HepG2 (cell line): ENCODE results near the gene HK2. TPM values are rescaled to one million over a fixed set of nuclear protein-coding genes. Genes with fewer than 3 reads are reported as not detected.

ENCODE experiments used
- ATAC-seq: fragments of 200-7000 bp; cut with Tn5 transposase; 3 replicates; pipeline ENCODE4 v1.9.1; 2020; ENCODE audit warnings: mild to moderate bottlenecking, moderate library complexity
- BruUV-seq: library from RNA; stranded (reverse); fragments of 400-500 nt; replicated peaks from 2 replicates; lab custom pipeline; 2021; lab: Mats Ljungman, UMichigan
- CTCF ChIA-PET: fragments of 300-600 bp; formaldehyde crosslinking; extraction: SDS; loops from one replicate; lab custom pipeline; 2021; ENCODE audit warnings: low total read pairs, inconsistent platforms, low intra/inter-chr PET ratio; lab: Yijun Ruan, JAX
- POLR2A ChIA-PET: fragments of 350-600 bp; sonication (Branson Sonifier 250); formaldehyde crosslinking; loops from one replicate; lab custom pipeline; 2020; ENCODE audit warnings: antibody characterized with exemption, inconsistent platforms; lab: Yijun Ruan, JAX
- DNase-seq: peaks from one replicate; pipeline ENCODE4 v3.0.0-alpha.2; 2015; ENCODE audit warnings: low spot score
- FAIRE-seq: peaks from 3 replicates; lab custom pipeline; 2011; peaks lifted over from hg19 to GRCh38; lab: Jason Lieb, UNC
- H2AFZ ChIP-seq: one replicate; pipeline ENCODE4 v1.6.1; 2011; ENCODE audit warnings: low read length, inconsistent platforms
- H3K27ac ChIP-seq: fragments of 300-600 bp; 3 replicates; pipeline ENCODE4 v1.8.0; 2011; ENCODE audit warnings: mixed run types, mild to moderate bottlenecking, mixed read lengths, low read length, inconsistent platforms; ENCODE audit not compliant: insufficient read depth; ENCODE audit errors: extremely low read length
- H3K27me3 ChIP-seq, 2 experiments: fragments of 200-600 bp in 1 of 2; 2 replicates in 1 of 2; 3 replicates in 1 of 2; pipeline versions ENCODE4 v1.6.0 to v1.8.0; 2011; ENCODE audit warnings: low read length in 2 of 2, mild to moderate bottlenecking in 2 of 2, moderate library complexity in 2 of 2, inconsistent platforms in 1 of 2; ENCODE audit not compliant: insufficient read depth in 2 of 2, control insufficient read depth in 1 of 2
- H3K36me3 ChIP-seq, 2 experiments: fragments of 200-600 bp in 1 of 2; replicated peaks in 1 of 2; 2 replicates in 1 of 2; 3 replicates in 1 of 2; pipeline versions ENCODE4 v1.5.1 to v1.8.0; 2011; ENCODE audit warnings: low read length in 2 of 2, inconsistent platforms in 1 of 2; ENCODE audit not compliant: insufficient read depth in 2 of 2, control insufficient read depth in 1 of 2
- H3K4me1 ChIP-seq: 2 replicates; pipeline ENCODE4 v1.5.1; 2012; ENCODE audit warnings: low read length, inconsistent platforms; ENCODE audit not compliant: insufficient read depth
- H3K4me2 ChIP-seq: 2 replicates; pipeline ENCODE4 v1.6.0; 2011; ENCODE audit warnings: low read depth, low read length, inconsistent platforms
- H3K4me3 ChIP-seq, 3 experiments: fragments of 200-600 bp in 1 of 3; sonication (generic), shearing (Covaris generic) in 1 of 3; replicated peaks in 1 of 3; 2 replicates each; pipeline ENCODE4 v1.5.1; 2011 to 2016; ENCODE audit warnings: low read length in 3 of 3, inconsistent platforms in 2 of 3, low read depth in 2 of 3, mild to moderate bottlenecking in 2 of 3, control low read depth in 1 of 3, mixed read lengths in 1 of 3; ENCODE audit not compliant: insufficient read depth in 1 of 3
- H3K79me2 ChIP-seq: one replicate; pipeline ENCODE4 v1.6.1; 2011; ENCODE audit warnings: low read length, inconsistent platforms; ENCODE audit not compliant: insufficient read depth
- H3K9ac ChIP-seq: 2 replicates; pipeline ENCODE4 v1.6.0; 2011; ENCODE audit warnings: mild to moderate bottlenecking, low read depth, low read length, inconsistent platforms; ENCODE audit not compliant: insufficient read depth
- H3K9me3 ChIP-seq: 2 replicates; pipeline ENCODE4 v1.5.1; 2012; ENCODE audit warnings: mild to moderate bottlenecking, low read length
- H4K20me1 ChIP-seq: 2 replicates; pipeline ENCODE4 v1.6.0; 2011; ENCODE audit warnings: inconsistent platforms, mild to moderate bottlenecking, low read length, moderate library complexity; ENCODE audit not compliant: insufficient read depth
- ATAD3A ChIP-seq: sonication (generic); formaldehyde crosslinking; IDR thresholded peaks from 2 replicates; pipeline ENCODE4 v1.4.0; 2020; ENCODE audit warnings: missing genetic modification reagents
- BRCA1 ChIP-seq: sonication (generic); formaldehyde crosslinking; IDR thresholded peaks from 2 replicates; pipeline ENCODE4 v1.4.0; 2020; ENCODE audit warnings: missing genetic modification reagents
- DZIP1 ChIP-seq: sonication (generic); formaldehyde crosslinking; IDR thresholded peaks from 2 replicates; pipeline ENCODE4 v1.5.0; 2020; ENCODE audit warnings: mild to moderate bottlenecking, missing genetic modification reagents
- KLF9 ChIP-seq: IDR thresholded peaks from 2 replicates; pipeline ENCODE4 v1.6.1; 2016; ENCODE audit warnings: low read depth
- PPARG ChIP-seq: conservative IDR thresholded peaks from 2 replicates; pipeline ENCODE4 v1.6.1; 2016; ENCODE audit warnings: missing biosample characterization, missing genetic modification reagents
- SMAD1 ChIP-seq: sonication (generic); formaldehyde crosslinking; IDR thresholded peaks from 2 replicates; pipeline ENCODE4 v1.4.0; 2020; ENCODE audit warnings: missing genetic modification reagents, low read depth, mild to moderate bottlenecking, borderline replicate concordance
- SNAPC2 ChIP-seq: sonication (generic); formaldehyde crosslinking; IDR thresholded peaks from 2 replicates; pipeline ENCODE4 v1.8.1; 2022; ENCODE audit warnings: mild to moderate bottlenecking, missing genetic modification reagents
- THAP9 ChIP-seq: sonication (generic); formaldehyde crosslinking; IDR thresholded peaks from 2 replicates; pipeline ENCODE4; 2020; ENCODE audit warnings: missing genetic modification reagents, mild to moderate bottlenecking, borderline replicate concordance
- ZBTB14 ChIP-seq: sonication (generic); formaldehyde crosslinking; IDR thresholded peaks from 2 replicates; pipeline ENCODE4 v1.4.0; 2020; ENCODE audit warnings: missing genetic modification reagents
- ZNF20 ChIP-seq: sonication (generic); formaldehyde crosslinking; IDR thresholded peaks from 2 replicates; pipeline ENCODE4 v1.4.0; 2020; ENCODE audit warnings: mild to moderate bottlenecking, moderate library complexity, missing genetic modification reagents
- ZNF598 ChIP-seq: sonication (generic); formaldehyde crosslinking; IDR thresholded peaks from 2 replicates; pipeline ENCODE4 v1.5.1; 2020; ENCODE audit warnings: mild to moderate bottlenecking, missing genetic modification reagents, borderline replicate concordance
- ZNF652 ChIP-seq: IDR thresholded peaks from 2 replicates; pipeline ENCODE4 v1.6.1; 2016; ENCODE audit warnings: low read depth, borderline replicate concordance
- ZNF704 ChIP-seq: sonication (generic); formaldehyde crosslinking; IDR thresholded peaks from 2 replicates; pipeline ENCODE4 v1.8.1; 2023; ENCODE audit warnings: mild to moderate bottlenecking, inconsistent platforms, moderate library complexity, missing genetic modification reagents, borderline replicate concordance
- ZNF746 ChIP-seq: sonication (generic); formaldehyde crosslinking; IDR thresholded peaks from 2 replicates; pipeline ENCODE4 v1.8.0; 2022; ENCODE audit warnings: mild to moderate bottlenecking, missing genetic modification reagents
- WGBS: methylation state at CpG from one replicate; pipeline ENCODE4 v1.1.6; 2017; ENCODE audit warnings: low lambda C conversion rate; 5-methylcytosine and 5-hydroxymethylcytosine counted together
- in situ Hi-C: cut with HindIII; loops from 2 replicates; pipeline ENCODE4 v1.10.0; 2017; ENCODE audit warnings: low pct_unique_long_range_greater_than_20kb; ENCODE audit not compliant: extremely low pct_ligation_motif_present
- intact Hi-C: fragments of 100-400 bp; cut with micrococcal nuclease; formaldehyde crosslinking; loops from one replicate; pipeline ENCODE4 v1.10.0; 2022; ENCODE audit not compliant: unreplicated experiment
- polyA plus RNA-seq, 8 experiments: library from polyadenylated mRNA; depleted of rRNA in 3 of 8; stranded (reverse) in 7 of 8; unstranded in 1 of 8; fragments of >200 nt; fragmentation: Illumina TruSeq in 4 of 8; extraction: Trizol in 4 of 8; gene quantifications; 2 replicates each; pipeline versions ENCODE4 v1.2.1 to v1.2.3, GENCODE V29; 2011 to 2016; ENCODE audit warnings: low read depth in 4 of 8, missing spikeins in 1 of 8, mixed read lengths in 1 of 8; ENCODE audit not compliant: insufficient read depth in 1 of 8
- total RNA-seq, 5 experiments: library from RNA; depleted of rRNA; stranded (reverse); fragments of >200 nt; fragmentation: Illumina TruSeq; extraction: Trizol; gene quantifications; 2 replicates each; pipeline ENCODE4 v1.2.3, GENCODE V29; 2016; ENCODE audit warnings: low read depth in 1 of 5
- TF ChIP-seq, protein P1 (sequence below): sonication (generic); formaldehyde crosslinking; IDR thresholded peaks from 2 replicates; pipeline ENCODE4 v1.8.1; 2023; ENCODE audit warnings: mild to moderate bottlenecking, missing genetic modification reagents

The HK2 gene
- total and polyA plus RNA-seq, 2 of the 13 experiments (the other 11 are each of a cell fraction or from before 2014, with no cell fraction given): 13.2 to 101 TPM

GRCh38 chr2:74941284-74941683 is 107.4 kb downstream of the HK2 start:
- intact Hi-C loops (loop anchor here (2.0 kb wide), 1 partner anchor 18 kb away; the partner anchor contains the start of gene POLE4), in situ Hi-C loops (no loop called here)
- Histone ChIP-seq H3K27ac (peak overlapping the region; percentile 81), H2AFZ (no peak overlapping the region), H3K9ac (no peak overlapping the region), H3K27me3 (no peaks in the 10 kb centered on the region), H3K79me2 (peaks cover 13% of the 10 kb centered on the region), H3K36me3 (0 out of 5 replicates have a peak, but pooled peaks cover 0 to 1% of the 10 kb centered on the region in 2 experiments), H3K4me1 (peaks cover 65% of the 10 kb centered on the region), H3K9me3 (no peaks in the 10 kb centered on the region), H4K20me1 (no peaks in the 10 kb centered on the region), H3K4me3 (no peak overlapping the region; a peak in 1 of 6 replicates), H3K4me2 (peak overlapping the region; percentile 79)
- BruUV-seq: no TSS peak
- DNase-seq (no peak), ATAC-seq (no peak), FAIRE-seq (no peak)
- WGBS: 39% methylated on average over 1 of the region's 3 CpGs
- CTCF ChIA-PET: no interaction called here
- POLR2A ChIA-PET: no interaction called here
- TF ChIP-seq, protein P1, sequence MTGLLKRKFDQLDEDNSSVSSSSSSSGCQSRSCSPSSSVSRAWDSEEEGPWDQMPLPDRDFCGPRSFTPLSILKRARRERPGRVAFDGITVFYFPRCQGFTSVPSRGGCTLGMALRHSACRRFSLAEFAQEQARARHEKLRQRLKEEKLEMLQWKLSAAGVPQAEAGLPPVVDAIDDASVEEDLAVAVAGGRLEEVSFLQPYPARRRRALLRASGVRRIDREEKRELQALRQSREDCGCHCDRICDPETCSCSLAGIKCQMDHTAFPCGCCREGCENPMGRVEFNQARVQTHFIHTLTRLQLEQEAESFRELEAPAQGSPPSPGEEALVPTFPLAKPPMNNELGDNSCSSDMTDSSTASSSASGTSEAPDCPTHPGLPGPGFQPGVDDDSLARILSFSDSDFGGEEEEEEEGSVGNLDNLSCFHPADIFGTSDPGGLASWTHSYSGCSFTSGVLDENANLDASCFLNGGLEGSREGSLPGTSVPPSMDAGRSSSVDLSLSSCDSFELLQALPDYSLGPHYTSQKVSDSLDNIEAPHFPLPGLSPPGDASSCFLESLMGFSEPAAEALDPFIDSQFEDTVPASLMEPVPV (CRISPR knock-in tag): no peak
- TF ChIP-seq SMAD1 (CRISPR knock-in tag) (no peak), ZBTB14 (CRISPR knock-in tag) (no peak), SNAPC2 (CRISPR knock-in tag) (no peak), THAP9 (CRISPR knock-in tag) (no peak), ZNF20 (no peak), ZNF652 (CRISPR knock-in tag) (no peak), ZNF598 (CRISPR knock-in tag) (no peak), PPARG (CRISPR knock-in tag) (peak; percentile 60; the same call in 1 of the 2 replicates), DZIP1 (CRISPR knock-in tag) (no peak), KLF9 (CRISPR knock-in tag) (no peak), ZNF746 (no peak), ZNF704 (no peak), BRCA1 (CRISPR knock-in tag) (no peak), ATAD3A (CRISPR knock-in tag) (no peak)
